OCI-M2 (cell line): ENCODE measurements around the gene LIMCH1.

ENCODE experiments used
- DNase-seq: peaks from one replicate; lab custom pipeline; 2025; ENCODE audit not compliant: unreplicated experiment; lab: John Stamatoyannopoulos, UW

Gene LIMCH1

DNA sequence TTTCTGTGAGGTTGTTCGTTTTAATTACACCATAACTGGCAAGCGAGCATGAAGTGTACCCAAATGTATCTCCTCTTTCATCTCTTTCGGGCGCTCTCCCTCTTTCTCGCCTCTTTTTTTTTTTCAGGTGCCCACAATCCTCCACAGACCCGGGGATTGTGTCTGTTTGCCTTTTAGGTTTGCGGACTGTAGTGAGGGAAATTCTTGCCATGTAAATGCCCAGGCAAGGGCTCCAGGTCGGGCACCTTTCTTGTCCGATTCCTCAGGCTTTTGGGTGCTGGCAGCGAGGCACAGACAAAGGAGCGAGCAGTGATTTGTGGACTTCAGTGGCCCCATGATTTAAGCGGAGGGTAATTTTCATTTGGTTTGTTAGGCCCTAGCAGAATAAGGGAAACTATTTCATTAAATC, 211.7 kb downstream of the LIMCH1 start:
- no peak for DNase-seq
